Measurements from ENCODE around the gene PPM1K.

Gene PPM1K

DNA sequence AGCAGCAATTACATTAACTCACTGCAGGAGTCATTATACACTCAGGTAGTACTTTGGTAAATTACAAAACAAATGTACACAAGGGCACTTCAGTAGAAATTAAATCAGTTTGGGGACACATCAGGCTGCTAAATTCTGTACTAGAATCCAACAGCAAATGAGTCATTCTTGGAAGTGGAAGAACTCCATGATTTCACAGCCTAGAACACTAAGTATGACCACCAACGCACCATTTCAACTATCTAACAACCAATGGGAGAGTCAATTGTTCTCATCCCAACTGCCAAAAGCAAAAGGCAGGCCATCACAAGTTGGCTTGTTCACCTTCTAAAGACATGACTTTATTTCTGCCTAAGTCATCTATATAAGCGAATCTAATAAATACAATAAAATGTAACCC lies 26.6 kb downstream of the PPM1K start:
- no peaks in the 10 kb centered on the region for H3K9me3 ChIP-seq (ENCODE audit: low read length)
- TF ChIP-seq EZH2 (IDR thresholded peaks at IDR 0.05; ENCODE audit: borderline replicate concordance, low read length), result no peak
- TF ChIP-seq, protein P1, sequence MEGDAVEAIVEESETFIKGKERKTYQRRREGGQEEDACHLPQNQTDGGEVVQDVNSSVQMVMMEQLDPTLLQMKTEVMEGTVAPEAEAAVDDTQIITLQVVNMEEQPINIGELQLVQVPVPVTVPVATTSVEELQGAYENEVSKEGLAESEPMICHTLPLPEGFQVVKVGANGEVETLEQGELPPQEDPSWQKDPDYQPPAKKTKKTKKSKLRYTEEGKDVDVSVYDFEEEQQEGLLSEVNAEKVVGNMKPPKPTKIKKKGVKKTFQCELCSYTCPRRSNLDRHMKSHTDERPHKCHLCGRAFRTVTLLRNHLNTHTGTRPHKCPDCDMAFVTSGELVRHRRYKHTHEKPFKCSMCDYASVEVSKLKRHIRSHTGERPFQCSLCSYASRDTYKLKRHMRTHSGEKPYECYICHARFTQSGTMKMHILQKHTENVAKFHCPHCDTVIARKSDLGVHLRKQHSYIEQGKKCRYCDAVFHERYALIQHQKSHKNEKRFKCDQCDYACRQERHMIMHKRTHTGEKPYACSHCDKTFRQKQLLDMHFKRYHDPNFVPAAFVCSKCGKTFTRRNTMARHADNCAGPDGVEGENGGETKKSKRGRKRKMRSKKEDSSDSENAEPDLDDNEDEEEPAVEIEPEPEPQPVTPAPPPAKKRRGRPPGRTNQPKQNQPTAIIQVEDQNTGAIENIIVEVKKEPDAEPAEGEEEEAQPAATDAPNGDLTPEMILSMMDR (IDR thresholded peaks at IDR 0.05; ENCODE audit: low read length), result no peak
- no peak overlapping the region for H3K9ac ChIP-seq (ENCODE audit: low read length)
- no peaks in the 10 kb centered on the region for H4K20me1 ChIP-seq (ENCODE audit: insufficient read depth, low read length)
- H3K27me3 ChIP-seq (ENCODE audit: insufficient read depth, low read length), result no peaks in the 10 kb centered on the region
- H3K27ac ChIP-seq (ENCODE audit: low read depth, low read length, poor library complexity, severe bottlenecking), result no peak overlapping the region
- H3K36me3 ChIP-seq (ENCODE audit: insufficient read depth, low read length), result peaks cover 29% of the 10 kb centered on the region
- no peak overlapping the region for H2AFZ ChIP-seq (ENCODE audit: low read length)
- H3K4me2 ChIP-seq (ENCODE audit: low read length), result no peak overlapping the region
- H3K4me1 ChIP-seq (ENCODE audit: insufficient read depth, low read length, severe bottlenecking), result no peaks in the 10 kb centered on the region
- H3F3A ChIP-seq (ENCODE audit: insufficient read depth, low read length), result no peaks in the 10 kb centered on the region
- no peaks in the 10 kb centered on the region for H3K9me2 ChIP-seq (ENCODE audit: low read depth, low read length)
- H3K79me2 ChIP-seq (ENCODE audit: insufficient read depth, low read length), result no peaks in the 10 kb centered on the region
- H3K4me3 ChIP-seq (ENCODE audit: low read depth, low read length, poor library complexity, severe bottlenecking), result no peak overlapping the region

DNA sequence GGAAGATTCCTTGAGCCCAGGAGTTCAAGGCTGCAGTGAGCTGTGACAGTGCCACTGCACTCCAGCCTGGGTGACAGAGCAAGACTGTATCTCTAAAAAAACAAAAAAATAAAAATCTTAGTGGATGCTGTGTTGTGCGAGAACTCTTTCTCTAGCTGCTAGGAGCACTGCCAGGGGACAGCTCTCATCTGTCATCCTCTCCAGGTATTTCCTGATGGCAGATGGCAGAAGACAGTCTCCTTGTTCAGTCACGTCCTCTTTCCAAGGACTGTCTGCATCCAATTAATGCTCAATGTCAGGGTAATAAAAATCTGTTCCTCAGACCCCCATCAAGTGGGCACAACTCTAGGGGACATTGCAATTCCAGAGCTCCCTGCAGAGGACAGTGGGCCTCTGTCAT lies 29.2 kb downstream of the PPM1K start:
- no peaks in the 10 kb centered on the region for H3F3A ChIP-seq (ENCODE audit: insufficient read depth, low read length)
- H3K36me3 ChIP-seq (ENCODE audit: insufficient read depth, low read length), result peaks cover 5% of the 10 kb centered on the region
- no peaks in the 10 kb centered on the region for H3K27me3 ChIP-seq (ENCODE audit: insufficient read depth, low read length)
- no peaks in the 10 kb centered on the region for H4K20me1 ChIP-seq (ENCODE audit: insufficient read depth, low read length)
- H3K79me2 ChIP-seq (ENCODE audit: insufficient read depth, low read length), result no peaks in the 10 kb centered on the region
- H3K9me3 ChIP-seq (ENCODE audit: low read length), result no peaks in the 10 kb centered on the region
- no peak overlapping the region for H3K4me3 ChIP-seq (ENCODE audit: low read depth, low read length, poor library complexity, severe bottlenecking)
- H3K9ac ChIP-seq (ENCODE audit: low read length), result no peak overlapping the region
- H3K9me2 ChIP-seq (ENCODE audit: low read depth, low read length), result no peaks in the 10 kb centered on the region
- no peaks in the 10 kb centered on the region for H3K4me1 ChIP-seq (ENCODE audit: insufficient read depth, low read length, severe bottlenecking)
- no peak overlapping the region for H3K27ac ChIP-seq (ENCODE audit: low read depth, low read length, poor library complexity, severe bottlenecking)
- TF ChIP-seq, protein P1 (IDR thresholded peaks at IDR 0.05; ENCODE audit: low read length), result no peak
- no peak for TF ChIP-seq EZH2 (IDR thresholded peaks at IDR 0.05; ENCODE audit: borderline replicate concordance, low read length)
- no peak overlapping the region for H3K4me2 ChIP-seq (ENCODE audit: low read length)
- no peak overlapping the region for H2AFZ ChIP-seq (ENCODE audit: low read length)

DNA sequence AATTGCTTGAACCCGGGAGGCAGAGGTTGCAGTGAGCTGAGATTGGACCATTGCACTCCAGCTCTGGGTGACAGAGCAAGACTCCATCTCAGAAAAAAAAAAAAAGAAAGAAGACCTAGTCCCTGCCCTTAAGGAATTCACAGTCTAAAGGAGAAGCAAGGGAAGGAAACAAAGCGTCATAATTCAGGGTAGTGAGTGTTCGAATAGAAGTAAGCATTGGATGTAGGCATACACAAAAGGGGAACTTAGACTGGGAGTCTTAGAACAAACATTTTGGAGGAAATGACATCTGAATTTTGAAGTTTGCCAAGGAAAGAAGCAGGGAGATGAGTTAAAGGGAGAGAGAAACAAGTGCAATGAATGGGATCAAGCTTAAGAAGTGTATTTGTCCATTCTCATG lies 32.4 kb downstream of the PPM1K start:
- TF ChIP-seq EZH2 (IDR thresholded peaks at IDR 0.05; ENCODE audit: borderline replicate concordance, low read length), result no peak
- TF ChIP-seq, protein P1 (IDR thresholded peaks at IDR 0.05; ENCODE audit: low read length), result no peak

More for the DNA sequence above, 32.4 kb downstream of the PPM1K start:
- H4K20me1 ChIP-seq (ENCODE audit: insufficient read depth, low read length), result no peaks in the 10 kb centered on the region
- no peaks in the 10 kb centered on the region for H3K4me1 ChIP-seq (ENCODE audit: insufficient read depth, low read length, severe bottlenecking)
- H3K4me3 ChIP-seq (ENCODE audit: low read depth, low read length, poor library complexity, severe bottlenecking), result no peak overlapping the region
- no peak overlapping the region for H3K4me2 ChIP-seq (ENCODE audit: low read length)
- H3K9ac ChIP-seq (ENCODE audit: low read length), result no peak overlapping the region
- H3K9me3 ChIP-seq (ENCODE audit: low read length), result no peaks in the 10 kb centered on the region
- H3K9me2 ChIP-seq (ENCODE audit: low read depth, low read length), result no peaks in the 10 kb centered on the region
- no peak overlapping the region for H2AFZ ChIP-seq (ENCODE audit: low read length)
- H3K27ac ChIP-seq (ENCODE audit: low read depth, low read length, poor library complexity, severe bottlenecking), result no peak overlapping the region
- no peaks in the 10 kb centered on the region for H3K79me2 ChIP-seq (ENCODE audit: insufficient read depth, low read length)
- H3K36me3 ChIP-seq (ENCODE audit: insufficient read depth, low read length), result no peaks in the 10 kb centered on the region
- no peaks in the 10 kb centered on the region for H3K27me3 ChIP-seq (ENCODE audit: insufficient read depth, low read length)
- no peaks in the 10 kb centered on the region for H3F3A ChIP-seq (ENCODE audit: insufficient read depth, low read length)
